ENCODE measurements around the gene FOXP1.

FOXP1 gene

DNA sequence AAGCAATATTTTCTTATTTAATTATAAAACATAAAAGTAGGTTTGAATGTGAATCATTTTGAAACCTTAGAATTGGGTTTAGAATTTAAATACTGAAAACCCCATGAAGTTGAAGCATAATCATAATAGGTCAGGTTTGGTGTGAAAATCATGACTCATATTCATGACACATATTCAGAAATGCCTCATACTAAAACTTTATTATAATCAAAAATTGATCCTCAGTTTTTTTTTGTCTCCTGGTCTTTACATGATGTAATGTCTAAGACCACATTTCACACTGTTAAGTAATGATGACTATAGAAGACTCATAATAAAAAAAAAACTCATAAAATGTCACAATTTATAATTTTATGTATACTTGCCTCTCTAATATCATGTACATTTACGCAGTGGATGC lies 190.4 kb downstream of the FOXP1 start:
- Mint-ChIP-seq H3K36me3 (ENCODE audit: low read depth) (no peaks in the 10 kb centered on the region), H3K9me3 (no peaks in the 10 kb centered on the region), H3K4me1 (ENCODE audit: low read depth) (peaks cover 92% of the 10 kb centered on the region), H3K4me3 (no peak overlapping the region), H3K27me3 (no peaks in the 10 kb centered on the region), H3K27ac (peak overlapping the region; percentile 80)

DNA sequence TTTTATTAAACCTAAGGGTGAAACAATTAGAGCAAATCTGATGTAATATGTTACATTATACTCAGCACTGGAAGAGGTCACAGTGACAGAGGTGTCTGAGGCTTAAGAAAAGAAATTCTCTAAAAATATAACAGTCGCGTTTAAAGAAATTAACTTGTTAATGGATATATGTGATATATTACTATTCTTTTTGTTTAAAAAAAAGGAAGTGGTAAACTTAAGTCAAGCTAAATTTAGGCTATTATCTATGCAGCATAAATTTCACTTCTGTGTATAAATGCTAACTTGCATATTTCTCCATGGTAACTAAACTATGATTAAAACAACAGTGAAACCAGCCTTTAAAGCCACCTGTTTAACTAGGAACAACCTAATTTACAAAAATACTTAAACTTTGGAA lies 191.3 kb downstream of the FOXP1 start:
- Mint-ChIP-seq H3K9me3 (no peaks in the 10 kb centered on the region), H3K4me3 (peak overlapping the region; percentile 78), H3K4me1 (ENCODE audit: low read depth) (peaks cover 92% of the 10 kb centered on the region), H3K27me3 (no peaks in the 10 kb centered on the region), H3K36me3 (ENCODE audit: low read depth) (no peaks in the 10 kb centered on the region), H3K27ac (peak overlapping the region; percentile 97)

DNA sequence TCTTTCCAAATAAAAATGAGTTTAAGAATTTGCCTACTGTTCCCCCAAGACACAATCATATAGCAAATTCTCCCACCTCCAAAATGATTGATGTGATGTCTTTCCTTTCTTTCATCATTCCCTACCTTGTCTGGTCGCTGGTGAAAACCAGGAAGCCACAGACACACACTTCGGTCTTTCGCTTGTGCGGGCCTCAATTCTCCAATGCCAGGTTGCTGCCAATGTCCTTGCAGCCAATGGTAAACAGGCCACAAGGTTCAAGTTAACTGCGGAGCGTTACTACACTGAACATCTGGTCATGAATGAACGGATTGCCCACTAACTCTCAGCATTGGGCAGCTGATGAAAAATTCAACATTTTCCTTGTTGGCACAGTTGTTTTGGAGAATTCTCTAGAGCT lies 192.2 kb downstream of the FOXP1 start:
- H3K27me3 Mint-ChIP-seq: no peaks in the 10 kb centered on the region
- peak overlapping the region; percentile 78 for H3K4me3 Mint-ChIP-seq
- peak overlapping the region; percentile 97 for H3K27ac Mint-ChIP-seq
- no peaks in the 10 kb centered on the region for H3K36me3 Mint-ChIP-seq (ENCODE audit: low read depth)
- peaks cover 94% of the 10 kb centered on the region for H3K4me1 Mint-ChIP-seq (ENCODE audit: low read depth)
- no peaks in the 10 kb centered on the region for H3K9me3 Mint-ChIP-seq

DNA sequence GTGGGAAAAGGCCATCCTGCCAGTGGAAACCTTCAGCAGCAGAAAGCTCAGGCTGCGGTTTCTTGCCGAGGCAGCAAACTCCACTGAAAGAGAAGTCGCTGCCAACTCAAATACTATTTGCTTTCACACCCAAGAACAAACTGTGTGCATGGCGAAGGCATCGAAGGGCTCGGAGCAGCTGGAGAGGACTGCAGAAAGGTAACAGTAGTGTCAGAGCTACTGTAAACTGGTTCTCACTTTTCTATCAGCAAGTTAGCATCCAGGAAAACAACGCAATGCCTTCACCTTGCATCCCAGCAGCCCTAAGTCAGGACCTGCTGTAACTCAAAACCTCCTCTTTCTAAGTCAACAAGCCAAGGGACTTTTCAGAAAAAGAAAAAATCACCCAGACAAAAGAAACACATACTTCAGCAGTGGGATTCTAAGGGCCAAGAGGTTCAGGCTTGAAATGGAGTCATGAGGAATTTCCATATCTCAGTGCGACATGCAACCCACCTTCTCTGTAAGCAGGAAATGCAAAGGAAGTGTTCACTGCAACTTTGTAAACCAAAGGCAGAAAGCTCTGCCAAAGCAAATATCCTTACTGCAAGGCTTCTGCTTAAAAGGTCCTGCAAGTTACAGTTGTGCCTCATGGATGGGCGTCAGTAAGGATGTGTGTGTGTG lies 193.5 kb downstream of the FOXP1 start:
- Mint-ChIP-seq H3K9me3 (no peaks in the 10 kb centered on the region), H3K4me1 (ENCODE audit: low read depth) (peaks cover 94% of the 10 kb centered on the region), H3K27ac (peak overlapping the region; percentile 97), H3K36me3 (ENCODE audit: low read depth) (no peaks in the 10 kb centered on the region), H3K27me3 (no peaks in the 10 kb centered on the region), H3K4me3 (peak overlapping the region; percentile 77)

DNA sequence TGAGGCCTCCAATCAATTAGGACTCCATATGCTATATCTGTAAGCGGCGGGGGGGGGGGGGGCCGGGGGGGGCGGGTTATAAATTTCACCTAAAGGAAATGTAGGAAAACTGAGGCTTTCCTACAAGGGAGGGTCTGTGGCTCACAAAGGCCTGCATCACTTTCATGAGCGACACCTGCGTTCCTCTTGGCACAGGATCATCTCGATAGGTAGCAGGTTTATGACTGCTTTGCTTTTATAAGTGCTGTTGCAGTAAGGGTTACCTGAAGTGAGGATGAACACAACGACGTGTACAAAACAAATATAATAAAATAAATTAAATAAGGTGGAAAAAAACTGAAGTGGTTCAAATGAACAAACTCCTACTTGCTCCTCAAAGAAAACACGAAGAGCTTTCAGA lies 194.3 kb downstream of the FOXP1 start:
- Mint-ChIP-seq H3K27ac (peak overlapping the region; percentile 97), H3K4me1 (ENCODE audit: low read depth) (peaks cover 96% of the 10 kb centered on the region), H3K4me3 (peak overlapping the region; percentile 42), H3K27me3 (no peaks in the 10 kb centered on the region), H3K9me3 (no peaks in the 10 kb centered on the region), H3K36me3 (ENCODE audit: low read depth) (no peaks in the 10 kb centered on the region)

DNA sequence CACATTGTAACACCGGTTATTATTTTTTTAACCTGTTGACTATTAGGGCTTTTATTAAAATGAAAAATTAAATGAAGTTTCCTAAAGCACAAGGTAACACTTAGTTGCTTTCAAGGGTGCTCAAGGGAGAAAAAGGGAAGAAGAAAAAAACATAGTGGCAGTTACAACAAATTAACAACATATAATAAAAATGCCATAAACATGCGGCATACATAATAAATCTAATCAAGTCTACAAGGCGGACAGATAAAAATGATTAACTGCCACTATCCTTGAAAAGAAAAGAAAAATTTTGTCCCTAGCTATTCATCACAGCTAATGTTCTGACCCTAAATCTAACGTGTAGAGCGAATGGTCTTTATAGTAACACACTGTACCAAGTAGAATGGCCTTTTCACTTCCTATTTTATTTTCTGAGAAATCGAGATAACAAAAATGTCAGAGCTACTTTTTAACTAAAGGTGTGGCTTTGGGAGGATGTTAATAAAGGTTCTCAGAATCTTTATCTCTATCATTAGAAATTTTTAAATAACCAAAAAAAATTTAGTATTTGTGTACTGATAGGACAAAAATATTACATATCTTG lies 194.9 kb downstream of the FOXP1 start:
- Mint-ChIP-seq H3K27me3 (no peaks in the 10 kb centered on the region), H3K27ac (peak overlapping the region; percentile 97), H3K4me3 (peak overlapping the region; percentile 55), H3K4me1 (ENCODE audit: low read depth) (peaks cover 96% of the 10 kb centered on the region), H3K9me3 (no peaks in the 10 kb centered on the region), H3K36me3 (ENCODE audit: low read depth) (no peaks in the 10 kb centered on the region)

DNA sequence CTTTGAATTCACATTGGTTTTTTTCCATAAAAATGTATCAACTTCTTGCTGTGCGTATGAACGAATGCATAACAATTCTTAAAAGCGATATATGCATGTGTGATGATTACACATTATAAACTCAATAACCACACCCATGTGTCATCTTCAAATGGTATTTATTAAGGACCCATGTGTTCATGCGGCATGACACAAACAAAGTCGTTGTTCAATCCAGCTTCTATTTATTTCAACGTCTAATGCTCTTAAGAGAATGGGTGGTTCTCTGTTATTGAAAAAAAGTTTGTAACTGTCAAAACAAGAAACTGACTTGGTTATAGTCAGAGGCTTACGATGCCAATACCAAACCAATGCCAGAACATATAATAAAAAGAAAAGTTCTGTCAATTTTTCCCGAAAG lies 195.9 kb downstream of the FOXP1 start:
- H3K27me3 Mint-ChIP-seq: no peaks in the 10 kb centered on the region
- H3K9me3 Mint-ChIP-seq: no peaks in the 10 kb centered on the region
- no peaks in the 10 kb centered on the region for H3K36me3 Mint-ChIP-seq (ENCODE audit: low read depth)
- peaks cover 97% of the 10 kb centered on the region for H3K4me1 Mint-ChIP-seq (ENCODE audit: low read depth)
- peak overlapping the region; percentile 6 for H3K4me3 Mint-ChIP-seq
- peak overlapping the region; percentile 75 for H3K27ac Mint-ChIP-seq

DNA sequence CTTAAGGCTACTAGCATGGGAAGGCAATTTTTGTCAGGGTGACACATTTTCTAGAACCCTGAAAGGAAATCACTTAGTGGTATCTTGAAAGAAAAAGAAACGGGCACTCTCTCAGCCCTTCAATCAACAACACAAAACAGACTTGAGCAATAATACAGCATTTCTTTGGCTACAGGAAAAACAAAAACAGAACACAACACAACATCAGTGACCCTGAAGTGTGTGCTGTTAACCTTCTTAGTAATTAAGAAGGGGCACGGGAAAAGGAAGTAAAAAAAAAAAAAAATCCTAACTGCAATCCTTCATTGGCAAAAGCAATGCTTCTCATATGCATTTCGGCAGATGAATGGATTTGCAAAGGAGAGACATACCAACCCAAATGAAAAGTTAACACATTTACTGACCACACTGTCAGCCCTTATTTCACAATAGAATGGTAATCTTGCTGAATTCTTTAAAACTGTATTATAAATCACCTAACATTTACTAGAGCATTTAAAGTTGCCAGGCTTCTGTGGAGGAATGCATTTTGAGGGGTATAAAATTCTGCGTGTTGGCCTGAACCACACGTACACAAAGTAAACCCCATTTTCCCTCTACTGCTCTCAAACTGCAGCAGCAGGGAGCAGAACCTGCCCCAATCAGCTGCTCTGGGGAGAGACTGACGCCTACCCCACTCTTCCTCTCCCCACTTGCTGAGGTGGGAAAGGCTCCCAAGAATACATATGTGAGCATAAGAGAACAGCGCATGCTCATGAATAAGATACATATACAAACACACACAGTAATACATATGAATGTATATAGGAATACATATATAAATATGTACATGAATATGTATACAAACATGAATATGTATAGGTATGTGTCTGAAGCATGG lies 198.5 kb downstream of the FOXP1 start:
- Mint-ChIP-seq H3K27me3 (no peaks in the 10 kb centered on the region), H3K9me3 (no peaks in the 10 kb centered on the region), H3K36me3 (ENCODE audit: low read depth) (peaks cover 3% of the 10 kb centered on the region), H3K4me1 (ENCODE audit: low read depth) (peaks cover 97% of the 10 kb centered on the region), H3K27ac (peak overlapping the region; percentile 98), H3K4me3 (peak overlapping the region; percentile 74)

DNA sequence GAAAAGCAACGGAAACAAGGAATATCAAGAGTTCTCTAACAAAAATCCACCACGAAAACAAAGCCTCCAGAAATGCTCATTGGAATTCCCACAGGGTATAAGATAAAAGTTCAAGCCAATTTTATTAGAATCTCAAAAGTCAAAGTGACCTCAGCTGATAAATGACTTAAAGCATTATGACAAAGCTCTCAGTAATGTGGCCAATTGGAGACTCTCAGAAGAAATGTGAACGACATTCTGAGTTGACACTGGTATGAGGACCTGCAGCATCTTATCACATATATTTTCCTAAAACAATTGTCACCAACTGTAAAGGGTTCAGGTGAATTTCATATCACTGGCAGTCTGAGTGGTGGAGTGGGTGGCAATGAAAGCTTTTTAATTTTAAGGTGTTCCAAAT lies 199.1 kb downstream of the FOXP1 start:
- peaks cover 100% of the 10 kb centered on the region for H3K4me1 Mint-ChIP-seq (ENCODE audit: low read depth)

DNA sequence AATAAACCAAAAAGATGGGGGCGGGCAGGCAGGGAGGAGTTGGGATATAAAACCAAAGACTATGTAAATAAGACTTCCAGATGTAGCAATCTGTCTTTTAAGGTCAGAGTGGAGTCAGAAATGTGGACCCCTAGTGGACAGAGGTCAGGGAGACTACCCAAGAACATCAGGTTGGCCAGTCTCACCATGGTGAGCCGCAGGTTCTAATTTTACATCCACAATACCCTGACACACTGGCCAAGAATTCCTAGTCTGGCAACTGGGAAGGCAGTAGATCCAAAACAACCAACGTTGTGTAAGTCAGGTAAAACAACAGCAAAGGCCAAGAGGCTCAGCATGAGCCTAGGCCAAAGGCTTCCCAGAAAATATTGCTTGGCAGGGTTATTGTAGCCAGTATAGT lies 203.4 kb downstream of the FOXP1 start:
- peak overlapping the region; percentile 98 for H3K27ac Mint-ChIP-seq
- H3K4me3 Mint-ChIP-seq: no peak overlapping the region
- H3K9me3 Mint-ChIP-seq: no peaks in the 10 kb centered on the region
- H3K4me1 Mint-ChIP-seq (ENCODE audit: low read depth): peaks cover 98% of the 10 kb centered on the region
- peaks cover 4% of the 10 kb centered on the region for H3K36me3 Mint-ChIP-seq (ENCODE audit: low read depth)
- no peaks in the 10 kb centered on the region for H3K27me3 Mint-ChIP-seq

More for the DNA sequence above, 199.1 kb downstream of the FOXP1 start:
- no peaks in the 10 kb centered on the region for H3K9me3 Mint-ChIP-seq
- H3K4me3 Mint-ChIP-seq: peak overlapping the region; percentile 74
- peaks cover 3% of the 10 kb centered on the region for H3K36me3 Mint-ChIP-seq (ENCODE audit: low read depth)
- no peaks in the 10 kb centered on the region for H3K27me3 Mint-ChIP-seq
- peak overlapping the region; percentile 98 for H3K27ac Mint-ChIP-seq

DNA sequence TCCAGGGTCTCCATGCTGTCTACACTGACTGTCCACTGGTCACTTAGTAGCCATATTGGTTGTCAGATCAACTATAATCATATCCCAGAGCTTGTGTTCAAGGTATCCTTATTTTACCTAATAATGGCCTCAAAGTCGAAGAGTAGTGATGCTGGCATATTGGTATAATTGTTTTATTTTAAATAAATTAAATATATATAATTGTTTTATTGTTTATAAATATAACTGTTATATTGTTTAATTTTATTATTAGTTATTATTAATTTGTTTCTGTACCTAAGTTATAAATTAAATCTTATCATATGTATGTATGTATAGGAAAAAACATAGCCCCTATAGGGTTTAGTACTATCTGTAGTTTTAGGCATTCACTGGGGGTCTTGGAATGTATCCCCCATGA lies 205.0 kb downstream of the FOXP1 start:
- H3K27me3 Mint-ChIP-seq: no peaks in the 10 kb centered on the region
- H3K36me3 Mint-ChIP-seq (ENCODE audit: low read depth): peaks cover 8% of the 10 kb centered on the region
- peak overlapping the region; percentile 87 for H3K27ac Mint-ChIP-seq

DNA sequence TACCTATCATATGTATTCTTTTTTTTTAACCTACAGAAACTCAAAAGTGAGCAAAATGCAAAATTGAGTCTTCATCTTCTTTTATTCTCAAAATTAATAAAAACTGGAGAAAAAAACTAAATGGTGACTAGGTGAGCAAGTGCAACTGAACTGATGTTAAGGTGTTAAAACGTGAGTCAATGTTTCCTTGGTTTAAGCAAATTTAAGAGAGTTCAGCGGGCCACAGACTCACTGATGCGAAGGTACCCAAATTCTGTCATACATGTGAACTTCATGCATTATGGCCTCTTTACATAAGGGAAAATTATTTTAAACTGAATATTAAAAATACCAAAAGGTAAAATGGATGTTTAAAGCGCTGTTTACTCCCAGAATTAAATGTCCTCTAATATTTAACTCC lies 206.6 kb downstream of the FOXP1 start:
- H3K36me3 Mint-ChIP-seq (ENCODE audit: low read depth): peaks cover 8% of the 10 kb centered on the region
- H3K4me1 Mint-ChIP-seq (ENCODE audit: low read depth): peaks cover 96% of the 10 kb centered on the region
- H3K4me3 Mint-ChIP-seq: no peak overlapping the region
- H3K27ac Mint-ChIP-seq: peak overlapping the region; percentile 90
- H3K9me3 Mint-ChIP-seq: no peaks in the 10 kb centered on the region
- H3K27me3 Mint-ChIP-seq: no peaks in the 10 kb centered on the region

More for the DNA sequence above, 205.0 kb downstream of the FOXP1 start:
- Mint-ChIP-seq H3K9me3 (no peaks in the 10 kb centered on the region), H3K4me3 (no peak overlapping the region), H3K4me1 (ENCODE audit: low read depth) (peaks cover 96% of the 10 kb centered on the region)

DNA sequence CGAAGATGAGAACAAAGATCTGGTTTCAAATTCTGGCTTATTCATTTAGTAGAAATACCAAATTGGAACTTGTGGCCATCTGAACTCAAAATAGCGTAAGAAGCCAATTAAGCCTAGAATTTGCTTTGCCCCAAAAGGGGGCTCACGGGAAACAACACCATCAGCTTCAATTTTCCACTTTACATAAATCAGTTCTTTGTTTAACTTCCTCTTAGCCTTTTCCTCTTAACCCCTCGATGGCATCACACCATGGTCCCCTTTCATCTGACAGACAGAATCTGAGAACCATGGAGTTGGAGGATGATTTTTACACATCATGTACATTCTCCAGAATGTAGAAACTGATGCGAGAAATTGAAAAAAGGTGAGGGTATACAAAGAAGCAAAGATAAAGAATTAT lies 207.0 kb downstream of the FOXP1 start:
- Mint-ChIP-seq H3K4me3 (peak overlapping the region; percentile 21), H3K27me3 (no peaks in the 10 kb centered on the region), H3K27ac (peak overlapping the region; percentile 90), H3K4me1 (ENCODE audit: low read depth) (peaks cover 95% of the 10 kb centered on the region), H3K36me3 (ENCODE audit: low read depth) (peaks cover 6% of the 10 kb centered on the region), H3K9me3 (no peaks in the 10 kb centered on the region)

DNA sequence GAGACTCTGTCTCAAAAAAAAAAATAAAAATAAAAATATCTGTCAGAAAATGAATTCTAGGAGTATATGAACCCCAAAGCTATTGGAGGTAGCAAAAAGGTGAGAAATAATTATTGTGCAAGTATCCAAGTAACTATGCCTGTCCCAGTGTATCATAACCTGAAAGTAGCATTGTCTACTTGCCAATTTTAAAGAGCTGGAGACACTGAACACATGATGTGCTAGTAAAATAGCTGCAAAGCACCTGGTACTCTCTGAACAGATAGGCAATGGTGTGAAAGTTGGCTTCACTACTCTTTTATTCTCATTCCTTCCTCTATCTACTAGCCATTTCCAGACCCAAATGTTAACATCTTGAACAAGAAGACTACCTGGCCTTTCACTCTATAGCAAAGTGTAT lies 208.9 kb downstream of the FOXP1 start:
- Mint-ChIP-seq H3K27ac (peak overlapping the region; percentile 90), H3K4me1 (ENCODE audit: low read depth) (peaks cover 94% of the 10 kb centered on the region), H3K4me3 (no peak overlapping the region)

More for the DNA sequence above, 208.9 kb downstream of the FOXP1 start:
- Mint-ChIP-seq H3K27me3 (no peaks in the 10 kb centered on the region), H3K36me3 (ENCODE audit: low read depth) (peaks cover 5% of the 10 kb centered on the region), H3K9me3 (no peaks in the 10 kb centered on the region)
